ENCODE measurements around the gene PTPN1.

DNA sequence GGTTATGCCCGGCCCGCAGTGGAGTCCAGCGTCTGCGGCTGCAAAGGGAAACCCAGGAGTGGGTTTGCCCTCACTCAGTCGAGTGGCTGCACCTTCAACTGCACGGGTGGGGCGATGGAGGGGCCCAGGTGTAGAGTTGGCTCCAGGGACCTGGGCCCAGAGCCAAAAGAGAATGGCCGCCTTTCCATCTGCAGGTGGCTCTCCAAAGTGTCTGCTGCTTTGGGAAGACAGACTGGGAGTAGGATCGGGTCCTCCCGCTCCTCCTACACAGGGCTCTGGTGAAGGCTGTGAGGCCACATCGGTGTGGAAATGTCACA lies 80.1 kb downstream of the PTPN1 start:
- TF ChIP-seq SIN3A (IDR thresholded peaks at IDR 0.05; ENCODE audit: borderline replicate concordance, insufficient read depth, low read length), result no peak
- TF ChIP-seq POLR2AphosphoS5 (IDR thresholded peaks at IDR 0.05; ENCODE audit: low read depth, low read length), result no peak
